ENCODE data around the gene CSNK1D.
"Not testable (repeated sequence)": the region's sequence is repeated elsewhere in the genome, so short reads cannot be mapped to it uniquely, and the experiment has no call there.

The CSNK1D gene

GRCh38 chr17:82272495-82273326 lies 789 bp downstream of the CSNK1D start:
- peak; percentile 9 for DNase-seq (ENCODE audit: low read depth)

DNA sequence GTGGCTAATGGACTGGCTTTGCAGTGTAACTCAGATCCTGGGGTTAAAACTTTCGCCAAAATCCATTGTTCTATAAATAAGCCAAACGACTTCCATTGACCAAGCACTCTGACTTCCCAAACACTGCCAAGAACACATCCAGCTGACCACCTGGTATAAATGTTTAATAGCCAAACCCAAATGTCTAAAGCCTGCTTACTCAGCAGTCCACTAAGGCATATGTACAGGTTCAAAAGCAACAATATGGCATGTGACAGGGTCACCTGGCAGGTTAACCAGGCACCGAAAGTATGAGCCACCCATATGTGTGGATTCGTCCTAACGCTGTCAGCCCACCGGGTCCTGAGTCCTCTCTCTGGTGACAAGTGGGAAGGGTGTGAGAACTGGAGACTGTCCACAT lies 2.1 kb downstream of the CSNK1D start:
- no peak for DNase-seq (ENCODE audit: low read depth)

- DNase-seq (ENCODE audit: low read depth), result no peak
Measured at GRCh38 chr17:82270651-82271050, 2.8 kb downstream of the CSNK1D start.

DNA sequence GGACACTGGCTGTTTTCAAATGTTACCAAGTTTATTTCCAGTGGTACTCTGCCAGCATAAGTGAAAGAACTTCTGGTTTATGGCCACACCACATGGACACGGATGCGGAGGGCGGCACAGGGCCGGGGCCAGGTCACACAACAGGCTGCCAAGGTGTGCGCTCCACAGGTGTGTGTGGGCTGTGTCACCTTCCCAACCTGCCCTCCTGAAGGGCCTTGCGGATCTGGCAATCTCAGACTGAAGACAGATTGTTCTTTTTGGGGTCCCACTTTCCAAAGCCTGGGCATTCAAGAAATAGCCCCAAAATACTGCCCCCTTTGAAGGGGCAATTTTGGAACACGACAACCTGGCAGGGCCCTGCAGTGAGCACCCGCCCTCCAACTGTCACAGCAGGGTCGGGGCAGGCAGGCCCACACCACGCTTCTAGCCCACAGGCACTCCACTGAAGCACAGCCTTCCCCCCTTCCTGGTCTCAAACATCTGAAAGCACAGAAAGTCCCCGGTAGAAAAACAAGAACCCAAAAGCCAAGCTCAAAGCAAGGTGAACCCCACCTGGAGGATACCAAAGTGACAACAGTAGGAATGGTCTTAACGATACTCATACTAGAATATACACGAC lies 3.5 kb downstream of the CSNK1D start:
- DNase-seq (ENCODE audit: low read depth), result no peak

DNA sequence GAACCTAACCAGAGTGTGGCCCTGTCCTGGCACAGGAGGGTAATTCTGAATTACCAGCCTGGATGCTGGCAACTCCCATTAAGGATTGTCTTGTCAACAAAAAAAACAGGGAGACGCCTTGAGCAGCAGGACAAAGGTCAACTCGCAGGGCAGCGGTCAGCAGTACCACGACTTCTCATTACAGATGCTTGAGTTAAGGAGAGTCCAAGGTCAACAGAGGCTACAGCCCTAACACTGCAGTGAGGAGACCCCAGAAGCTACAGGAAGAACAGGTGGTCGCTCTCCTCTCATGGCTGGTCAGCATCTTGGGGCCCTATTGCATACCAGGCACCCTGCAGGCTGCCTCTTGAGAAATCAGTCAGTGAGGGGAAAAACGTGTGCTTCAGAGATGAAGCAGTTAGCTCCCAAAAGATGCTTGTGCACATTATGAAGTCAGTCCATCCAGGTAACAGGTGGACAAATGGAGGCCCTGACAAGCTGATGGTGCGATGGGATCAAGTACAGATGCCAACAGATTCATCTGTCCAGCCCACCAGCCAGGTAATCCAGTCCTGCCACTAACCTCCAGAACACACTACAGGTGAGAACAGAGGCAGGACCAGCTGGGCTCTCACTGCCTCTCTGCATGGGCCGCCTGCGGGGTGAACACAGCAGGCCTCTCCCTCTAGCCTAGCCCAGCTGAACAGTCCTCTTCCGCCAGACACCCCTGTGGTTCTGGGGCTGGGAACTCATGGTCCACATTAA lies 4.2 kb downstream of the CSNK1D start:
- DNase-seq (ENCODE audit: low read depth), result no peak

DNA sequence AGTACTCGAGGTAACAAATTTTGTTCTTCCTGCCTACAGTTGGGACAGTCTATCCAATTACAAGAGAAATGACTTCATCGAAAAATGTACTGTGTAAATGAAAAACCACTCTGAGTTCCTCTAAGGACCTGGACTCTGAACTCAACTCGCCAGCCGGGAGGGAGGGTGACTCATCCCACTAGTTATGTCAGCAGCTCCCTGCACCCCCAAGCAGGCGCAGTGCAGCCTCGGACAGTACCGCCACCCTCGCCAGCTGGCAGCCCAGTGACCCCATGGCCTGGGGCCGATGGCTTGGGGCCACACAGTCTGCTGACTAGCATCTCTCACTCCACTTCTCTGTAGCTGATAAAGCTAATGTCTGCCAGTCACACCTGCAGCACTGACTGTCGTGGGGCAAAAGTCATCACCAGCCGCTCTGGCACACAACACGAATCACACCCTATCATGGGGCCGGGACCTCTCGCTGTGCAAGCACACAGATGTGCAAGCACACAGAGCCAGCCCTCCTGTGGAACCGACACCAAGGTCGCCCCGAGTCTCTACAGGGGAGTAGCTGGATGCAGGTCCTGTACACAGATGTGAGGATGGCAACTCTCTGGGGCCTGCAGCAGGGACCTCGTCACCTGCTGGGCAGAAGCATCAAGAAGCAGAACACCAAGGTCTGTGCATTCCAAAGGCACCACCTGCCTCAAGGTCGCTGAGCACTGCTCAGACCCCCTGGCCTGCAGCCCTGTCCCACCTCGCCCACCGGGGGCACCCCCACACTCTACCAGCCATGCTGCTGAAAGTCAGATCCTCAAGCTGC lies 5.7 kb downstream of the CSNK1D start:
- DNase-seq (ENCODE audit: low read depth), result peak; percentile 97

- DNase-seq (ENCODE audit: low read depth), result no peak
Measured at GRCh38 chr17:82266142-82266541, 7.4 kb downstream of the CSNK1D start.

GRCh38 chr17:82263641-82264040 lies 9.9 kb downstream of the CSNK1D start:
- no peak for DNase-seq (ENCODE audit: low read depth)

DNA sequence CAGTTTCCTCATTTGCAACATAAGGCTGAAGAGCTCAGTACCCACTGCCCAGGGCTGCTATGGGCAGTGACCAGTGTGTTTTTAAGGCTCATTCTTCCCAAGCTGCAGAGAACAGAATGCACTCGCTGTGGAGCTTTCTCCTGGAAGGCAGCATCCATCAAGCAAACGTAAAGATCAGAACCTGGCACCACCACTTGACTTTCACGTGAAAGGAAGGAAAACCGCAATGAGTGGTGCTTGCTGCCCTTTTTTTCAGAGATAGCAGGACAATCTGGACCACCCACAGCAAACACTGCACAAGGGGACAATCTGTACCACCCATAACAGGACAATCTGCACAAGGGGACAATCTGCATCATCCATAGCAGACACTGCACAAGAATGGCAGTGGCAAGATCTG lies 11.2 kb downstream of the CSNK1D start:
- no peak for DNase-seq (ENCODE audit: low read depth)

DNA sequence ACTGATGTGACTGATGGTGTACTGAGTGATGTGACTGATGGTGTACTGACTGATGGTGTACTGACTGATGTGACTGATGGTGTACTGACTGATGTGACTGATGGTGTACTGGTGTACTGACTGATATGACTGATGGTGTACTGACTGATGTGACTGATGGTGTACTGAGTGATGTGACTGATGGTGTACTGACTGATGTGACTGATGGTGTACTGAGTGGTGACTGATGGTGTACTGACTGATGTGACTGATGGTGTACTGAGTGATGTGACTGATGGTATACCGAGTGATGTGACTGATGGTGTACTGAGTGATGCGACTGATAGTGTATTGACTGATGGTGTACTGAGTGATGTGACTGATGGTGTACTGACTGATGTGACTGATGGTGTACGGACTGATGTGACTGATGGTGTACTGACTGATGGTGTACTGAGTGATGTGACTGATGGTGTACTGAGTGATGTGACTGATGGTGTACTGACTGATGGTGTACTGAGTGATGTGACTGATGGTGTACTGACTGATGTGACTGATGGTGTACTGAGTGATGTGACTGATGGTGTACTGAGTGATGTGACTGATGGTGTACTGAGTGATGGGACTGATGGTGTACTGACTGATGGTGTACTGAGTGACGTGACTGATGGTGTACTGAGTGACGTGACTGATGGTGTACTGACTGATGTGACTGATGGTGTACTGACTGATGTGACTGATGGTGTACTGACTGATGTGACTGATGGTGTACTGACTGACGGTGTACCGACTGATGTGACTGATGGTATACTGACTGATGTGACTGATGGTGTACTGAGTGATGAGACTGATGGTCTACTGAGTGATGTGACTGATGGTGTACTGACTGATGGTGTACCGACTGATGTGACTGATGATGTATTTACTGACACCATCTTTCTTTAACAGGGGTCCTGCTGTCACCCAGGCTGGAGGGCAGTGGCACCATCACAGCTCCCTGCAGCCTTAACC lies 13.2 kb downstream of the CSNK1D start:
- DNase-seq (ENCODE audit: low read depth), result not testable (repeated sequence)

DNA sequence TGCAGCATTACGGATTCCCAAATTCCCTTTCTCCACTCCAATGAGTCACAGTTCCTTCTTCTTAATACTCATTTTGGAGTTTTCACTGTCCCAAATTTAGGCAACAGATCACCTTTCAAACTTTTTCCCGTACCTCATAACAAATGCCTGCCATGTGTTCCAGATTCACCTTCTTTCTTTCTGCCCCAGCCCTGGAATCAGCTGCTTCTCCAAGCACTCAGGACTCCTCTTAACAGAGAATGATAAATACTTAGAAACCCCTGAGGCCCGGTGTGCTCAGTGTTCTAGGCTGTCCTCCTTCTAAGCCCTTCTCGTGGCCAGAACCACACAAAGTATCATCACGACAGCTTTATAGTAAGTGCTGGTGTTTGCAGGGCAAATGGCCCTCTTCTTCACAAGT lies 14.9 kb downstream of the CSNK1D start:
- no peak for DNase-seq (ENCODE audit: low read depth)

GRCh38 chr17:82257473-82257872 lies 16.0 kb downstream of the CSNK1D start:
- DNase-seq (ENCODE audit: low read depth), result peak; percentile 35

DNA sequence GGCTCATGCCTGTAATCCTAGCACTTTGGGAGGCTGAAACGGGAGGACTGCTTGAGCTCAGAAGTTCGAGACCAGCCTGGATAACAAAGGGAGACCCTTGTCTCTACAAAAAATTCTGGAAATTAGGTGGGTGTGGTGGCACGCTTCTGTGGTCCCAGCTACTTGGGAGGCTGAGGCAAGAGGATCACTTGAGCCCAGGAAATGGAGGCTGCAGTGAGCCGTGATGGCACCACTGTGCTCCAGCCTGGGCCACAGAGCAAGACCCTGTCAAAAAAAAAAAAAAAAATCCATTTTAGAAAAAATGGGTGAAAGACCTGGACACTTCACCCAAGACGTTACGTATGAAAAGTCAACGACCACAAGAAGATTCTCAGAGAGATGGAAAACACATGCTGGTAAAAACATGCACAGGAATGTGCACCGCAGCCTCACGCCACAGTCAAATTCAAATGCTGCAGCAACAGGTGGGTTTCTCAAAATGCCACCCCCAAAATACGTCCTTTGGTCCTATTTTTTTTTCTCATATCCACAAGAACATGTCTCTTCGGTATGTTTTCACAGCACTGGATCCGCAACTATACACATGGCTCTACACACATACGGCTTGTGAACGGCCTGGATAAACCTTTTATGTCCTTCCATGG lies 17.1 kb downstream of the CSNK1D start:
- no peak for DNase-seq (ENCODE audit: low read depth)

DNA sequence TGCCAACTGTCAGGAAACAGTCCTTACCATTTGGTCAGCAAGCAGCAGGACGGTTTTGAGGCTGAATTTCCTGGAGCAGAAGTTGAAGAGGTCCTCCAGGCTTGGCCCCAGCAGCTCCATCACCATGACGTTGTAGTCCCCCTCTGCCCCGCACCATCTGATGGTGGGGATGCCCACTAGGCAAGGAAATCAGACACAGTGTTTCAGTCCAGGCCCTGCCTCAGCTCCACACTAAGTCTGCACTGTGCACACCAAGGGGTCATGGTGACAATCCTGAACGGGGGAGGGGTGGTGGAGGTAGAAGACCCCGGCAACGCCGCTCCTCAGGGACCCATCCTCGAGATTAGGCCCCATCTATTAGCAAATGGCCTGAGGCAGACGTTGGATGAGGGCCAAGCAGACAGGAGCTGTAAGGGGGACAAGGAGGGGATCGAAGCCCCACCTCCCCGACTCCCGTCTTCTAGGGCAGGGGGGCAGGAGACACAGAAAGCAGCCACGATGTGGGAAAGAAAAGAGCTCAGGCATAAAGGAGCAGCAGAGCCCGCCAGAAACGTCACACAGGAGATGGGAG lies 18.0 kb downstream of the CSNK1D start:
- DNase-seq (ENCODE audit: low read depth), result no peak

DNA sequence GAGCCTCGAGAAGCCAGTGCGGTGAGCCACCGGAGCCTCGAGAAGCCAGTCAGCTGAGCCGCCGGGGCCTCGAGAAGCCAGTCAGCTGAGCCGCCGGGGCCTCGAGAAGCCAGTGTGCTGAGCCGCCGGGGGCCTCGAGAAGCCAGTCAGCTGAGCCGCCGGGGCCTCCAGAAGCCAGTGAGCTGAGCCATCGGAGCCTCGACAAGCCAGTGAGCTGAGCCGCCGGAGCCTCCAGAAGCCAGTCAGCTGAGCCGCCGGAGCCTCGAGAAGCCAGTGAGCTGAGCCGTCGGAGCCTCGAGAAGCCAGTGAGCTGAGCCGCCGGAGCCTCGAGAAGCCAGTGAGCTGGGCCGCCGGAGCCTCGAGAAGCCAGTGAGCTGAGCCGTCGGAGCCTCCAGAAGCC lies 18.8 kb downstream of the CSNK1D start:
- not testable (repeated sequence) for DNase-seq (ENCODE audit: low read depth)

GRCh38 chr17:82254096-82254495 lies 19.4 kb downstream of the CSNK1D start:
- DNase-seq (ENCODE audit: low read depth), result not testable (repeated sequence)

DNA sequence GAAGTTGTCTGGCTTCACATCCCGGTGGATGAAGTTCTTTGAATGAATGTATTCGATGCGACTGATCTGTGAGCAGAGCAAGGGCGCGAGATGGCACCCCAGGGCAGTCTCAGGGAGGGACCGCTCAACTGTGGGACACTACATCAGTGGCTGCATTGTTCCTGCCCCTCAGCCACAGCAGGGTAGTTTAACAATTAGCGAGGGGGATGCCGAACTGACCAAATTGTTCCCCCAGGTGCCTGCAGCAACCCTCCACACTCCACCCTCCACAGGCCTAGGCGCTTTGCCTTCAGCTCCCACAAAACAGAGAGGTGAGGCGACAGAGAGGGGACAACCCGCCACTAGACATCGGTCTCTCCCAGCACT lies 20.3 kb downstream of the CSNK1D start:
- DNase-seq (ENCODE audit: low read depth), result no peak

DNA sequence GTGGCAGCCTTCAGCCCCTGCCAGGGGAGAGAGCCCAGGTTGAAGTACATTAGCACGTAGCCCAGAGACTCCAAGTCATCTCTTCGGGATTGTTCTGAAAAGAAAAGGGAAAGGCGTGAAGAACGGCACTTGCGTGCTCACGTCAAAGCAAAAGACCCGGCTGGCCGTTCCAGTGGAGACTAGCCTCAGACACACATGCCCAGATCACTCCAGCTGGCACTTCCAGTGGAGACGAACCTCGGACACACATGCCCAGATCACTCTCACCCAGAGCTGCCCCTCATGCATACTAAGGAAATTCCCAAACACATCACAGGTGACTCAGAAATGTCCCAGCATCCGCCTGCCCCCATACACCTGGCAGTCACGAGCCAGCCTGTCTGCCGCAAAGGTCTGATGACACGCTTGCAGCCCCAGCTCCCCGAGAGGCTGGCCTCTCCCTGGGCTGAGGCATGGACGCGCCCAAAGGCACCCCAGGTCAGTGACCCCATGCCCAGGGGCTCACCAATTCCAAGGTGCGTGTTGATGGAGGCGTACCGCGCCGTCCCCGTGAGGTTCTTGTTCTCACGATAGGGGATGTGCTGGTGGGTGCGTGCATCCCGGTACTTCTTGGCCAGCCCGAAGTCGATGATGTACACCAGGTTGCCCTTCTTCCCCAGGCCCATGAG lies 20.9 kb downstream of the CSNK1D start:
- DNase-seq (ENCODE audit: low read depth), result no peak

GRCh38 chr17:82250868-82251500 lies 22.5 kb downstream of the CSNK1D start:
- DNase-seq (ENCODE audit: low read depth), result no peak

Data from EH (cell line).